Endothelial cell (in vitro differentiated cells): ENCODE data around the gene SMTNL2. TPM values are rescaled to one million over a fixed set of nuclear protein-coding genes. Genes with fewer than 3 reads are reported as not detected.
"Not testable (repeated sequence)": the region's sequence is repeated elsewhere in the genome, so short reads cannot be mapped to it uniquely, and the experiment has no call there.

Experiments
- DNase-seq: peaks from one replicate; pipeline ENCODE4 v3.0.0; 2021; ENCODE audit warnings: low spot score
- H3K27ac Mint-ChIP-seq: one replicate; pipeline ENCODE4 v1.8.0; 2021; ENCODE audit warnings: mixed read lengths, inconsistent platforms; ENCODE audit not compliant: unreplicated experiment
- H3K27me3 Mint-ChIP-seq: one replicate; pipeline ENCODE4 v1.8.0; 2021; ENCODE audit warnings: mild to moderate bottlenecking, moderate library complexity, mixed read lengths, inconsistent platforms; ENCODE audit not compliant: unreplicated experiment
- H3K36me3 Mint-ChIP-seq: one replicate; pipeline ENCODE4 v1.8.0; 2021; ENCODE audit warnings: mild to moderate bottlenecking, low read depth, mixed read lengths, inconsistent platforms; ENCODE audit not compliant: unreplicated experiment
- H3K4me1 Mint-ChIP-seq: one replicate; pipeline ENCODE4 v1.8.0; 2021; ENCODE audit warnings: mild to moderate bottlenecking, mixed read lengths, inconsistent platforms; ENCODE audit not compliant: unreplicated experiment
- H3K4me3 Mint-ChIP-seq: one replicate; pipeline ENCODE4 v1.8.0; 2021; ENCODE audit warnings: mild to moderate bottlenecking, mixed read lengths, inconsistent platforms; ENCODE audit not compliant: unreplicated experiment
- H3K9me3 Mint-ChIP-seq: one replicate; pipeline ENCODE4 v1.8.0; 2021; ENCODE audit warnings: mixed read lengths, inconsistent platforms; ENCODE audit not compliant: unreplicated experiment
- CTCF ChIP-seq: fragments of 200-600 bp; sonication (generic); IDR thresholded peaks from one replicate; pipeline ENCODE4 v1.5.0; 2021; ENCODE audit warnings: antibody characterized with exemption; ENCODE audit not compliant: unreplicated experiment
- total RNA-seq: library from RNA; stranded (reverse); fragmentation: NEBNext Ultra II Directional; extraction: Animal tissue kit (Norgen Biotek cat#: 25700); gene quantifications from one replicate; pipeline ENCODE4 v1.2.1, GENCODE V29; 2021; ENCODE audit not compliant: unreplicated experiment

Gene SMTNL2
- total RNA-seq, 1 donor from 2014 or later = 0.59 TPM

GRCh38 chr17:4588391-4588790 is 4.1 kb downstream of the SMTNL2 start:
- no peak for DNase-seq
- Mint-ChIP-seq H3K27ac (no peak overlapping the region), H3K4me1 (peaks cover 11% of the 10 kb centered on the region), H3K36me3 (no peaks in the 10 kb centered on the region), H3K27me3 (peaks cover 23% of the 10 kb centered on the region), H3K4me3 (no peak overlapping the region), H3K9me3 (no peaks in the 10 kb centered on the region)
- no peak for TF ChIP-seq CTCF

DNA sequence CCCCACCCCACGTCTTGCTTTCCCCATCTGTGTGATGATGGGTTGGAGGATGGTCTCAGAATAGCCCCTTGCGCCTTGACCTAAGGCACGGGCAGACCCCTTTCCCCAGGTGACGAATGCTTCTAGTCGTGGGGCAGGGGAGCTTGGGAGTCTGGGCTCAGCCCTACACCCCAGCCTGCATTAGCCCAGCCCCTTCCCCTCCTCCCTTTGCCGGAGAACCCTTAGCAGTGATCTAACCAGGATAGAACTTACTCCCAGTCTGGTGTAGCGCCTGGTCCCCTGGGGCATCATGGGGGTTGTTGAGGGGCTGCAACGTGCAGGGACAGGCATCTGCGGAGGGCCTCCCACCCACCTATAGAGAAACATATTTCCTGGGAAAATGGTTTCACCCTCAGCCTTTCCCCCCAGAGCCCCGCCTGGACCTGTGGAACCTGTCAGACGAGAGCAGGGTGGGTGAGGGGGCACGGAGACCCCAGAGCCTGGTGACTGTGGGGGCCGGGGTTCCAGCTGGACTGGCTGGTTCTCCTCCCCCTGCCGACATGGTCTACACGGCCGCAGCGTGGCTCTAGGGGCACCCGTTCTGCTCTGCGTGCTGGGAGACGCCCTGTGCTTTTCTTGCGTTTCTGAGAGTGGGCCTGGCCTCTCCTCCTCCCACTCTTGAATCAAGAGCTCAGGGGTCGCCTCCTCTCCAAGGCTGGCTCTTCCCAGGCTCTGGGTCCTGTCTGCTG is 4.7 kb downstream of the SMTNL2 start:
- Mint-ChIP-seq H3K27me3 (peaks cover 21% of the 10 kb centered on the region), H3K4me1 (peaks cover 9% of the 10 kb centered on the region)

GRCh38 chr17:4590042-4590441 is 5.7 kb downstream of the SMTNL2 start:
- Mint-ChIP-seq H3K4me1 (peaks cover 10% of the 10 kb centered on the region), H3K27me3 (peaks cover 21% of the 10 kb centered on the region)
- not testable (repeated sequence) for H3K4me3 Mint-ChIP-seq, DNase-seq, H3K27ac Mint-ChIP-seq, H3K36me3 Mint-ChIP-seq, H3K9me3 Mint-ChIP-seq

More for the DNA sequence above, 4.7 kb downstream of the SMTNL2 start:
- Mint-ChIP-seq H3K27ac (no peak overlapping the region), H3K36me3 (no peaks in the 10 kb centered on the region), H3K9me3 (no peaks in the 10 kb centered on the region), H3K4me3 (no peak overlapping the region)
- no peak for DNase-seq
- TF ChIP-seq CTCF = no peak

DNA sequence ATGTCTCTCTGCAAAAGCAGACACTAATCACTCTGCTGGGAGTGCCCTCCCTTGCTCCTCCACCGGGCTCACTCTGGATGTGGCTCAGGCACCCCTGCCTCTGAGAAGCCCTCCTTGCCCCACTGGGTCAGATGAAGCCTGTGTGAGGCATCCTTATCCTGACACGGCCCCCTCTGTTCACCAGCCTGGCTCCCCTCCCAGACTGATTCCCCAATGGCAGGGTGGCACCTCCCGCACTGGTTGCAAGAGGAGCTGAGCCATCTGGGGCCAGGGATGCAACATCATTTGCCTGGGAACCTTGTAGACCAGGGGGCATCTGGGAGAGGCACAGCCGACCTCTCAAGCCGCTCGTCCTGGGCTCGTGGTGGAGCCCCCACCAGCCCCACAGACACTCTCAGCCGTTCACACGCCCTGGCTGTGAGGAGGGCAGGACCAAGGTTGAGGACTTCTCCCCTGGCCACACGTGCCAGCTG is 6.7 kb downstream of the SMTNL2 start:
- Mint-ChIP-seq H3K27ac (no peak overlapping the region), H3K4me1 (peaks cover 13% of the 10 kb centered on the region), H3K9me3 (no peaks in the 10 kb centered on the region), H3K36me3 (no peaks in the 10 kb centered on the region), H3K4me3 (no peak overlapping the region), H3K27me3 (peaks cover 17% of the 10 kb centered on the region)
- DNase-seq = no peak
- TF ChIP-seq CTCF = no peak

DNA sequence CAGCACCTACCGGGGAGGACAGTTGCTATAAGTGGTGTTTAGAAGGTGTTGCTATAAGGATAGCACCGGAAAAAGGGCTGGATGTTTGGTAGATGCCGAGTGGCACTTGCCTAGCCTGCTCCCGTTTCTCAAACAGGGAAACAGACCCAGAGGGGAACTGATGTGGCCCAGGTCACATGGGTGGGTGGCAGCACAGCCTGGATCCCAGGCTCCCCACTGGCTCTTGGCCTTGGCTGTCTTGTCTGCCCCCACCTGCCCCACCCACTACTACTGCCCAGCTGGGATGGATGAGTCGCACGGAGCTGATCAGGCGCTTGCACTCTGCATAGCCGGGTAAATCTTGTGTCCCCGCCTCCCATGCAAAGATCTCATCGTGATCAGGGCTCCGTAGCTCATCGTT is 7.2 kb downstream of the SMTNL2 start:
- H3K27ac Mint-ChIP-seq = no peak overlapping the region
- H3K9me3 Mint-ChIP-seq = no peaks in the 10 kb centered on the region
- DNase-seq = no peak
- H3K4me1 Mint-ChIP-seq = peaks cover 12% of the 10 kb centered on the region
- peaks cover 12% of the 10 kb centered on the region for H3K27me3 Mint-ChIP-seq
- H3K36me3 Mint-ChIP-seq = no peaks in the 10 kb centered on the region
- no peak for TF ChIP-seq CTCF
- no peak overlapping the region for H3K4me3 Mint-ChIP-seq
